GM23338 (cell line): Measurements from ENCODE around the gene GLG1.
"Not testable (repeated sequence)": the region's sequence is repeated elsewhere in the genome, so short reads cannot be mapped to it uniquely, and the experiment has no call there.

Experiments used
- EZH2 ChIP-seq: fragments of 200-600 bp; sonication (generic); IDR thresholded peaks from one replicate; pipeline ENCODE4 v1.8.0; 2017; ENCODE audit warnings: antibody characterized with exemption, mild to moderate bottlenecking, low read depth; ENCODE audit not compliant: unreplicated experiment
- EZH2phosphoT487 ChIP-seq: fragments of 200-600 bp; sonication (generic); IDR thresholded peaks from one replicate; pipeline ENCODE4 v1.8.1; 2018; ENCODE audit warnings: antibody characterized with exemption; ENCODE audit not compliant: unreplicated experiment
- NANOG ChIP-seq: IDR thresholded peaks from 2 replicates; pipeline ENCODE4 v1.6.1; 2016; ENCODE audit warnings: antibody characterized with exemption, borderline replicate concordance
- STAT1 ChIP-seq: IDR thresholded peaks from one replicate; pipeline ENCODE4 v1.6.1; 2016; ENCODE audit warnings: antibody characterized with exemption; ENCODE audit not compliant: unreplicated experiment
- TF ChIP-seq, protein P1 (sequence below), 2 experiments: fragments of 200-600 bp in 1 of 2; sonication (generic) in 1 of 2; conservative IDR thresholded peaks; 2 replicates each; pipeline versions ENCODE4 v1.5.1 to v1.6.1; 2016 to 2017; ENCODE audit warnings: antibody characterized with exemption in 2 of 2, low read depth in 2 of 2, mild to moderate bottlenecking in 2 of 2, moderate library complexity in 1 of 2
- TF ChIP-seq, protein P2 (sequence below): IDR thresholded peaks from 2 replicates; pipeline ENCODE4 v1.6.1; 2016; ENCODE audit warnings: antibody characterized with exemption

DNA sequence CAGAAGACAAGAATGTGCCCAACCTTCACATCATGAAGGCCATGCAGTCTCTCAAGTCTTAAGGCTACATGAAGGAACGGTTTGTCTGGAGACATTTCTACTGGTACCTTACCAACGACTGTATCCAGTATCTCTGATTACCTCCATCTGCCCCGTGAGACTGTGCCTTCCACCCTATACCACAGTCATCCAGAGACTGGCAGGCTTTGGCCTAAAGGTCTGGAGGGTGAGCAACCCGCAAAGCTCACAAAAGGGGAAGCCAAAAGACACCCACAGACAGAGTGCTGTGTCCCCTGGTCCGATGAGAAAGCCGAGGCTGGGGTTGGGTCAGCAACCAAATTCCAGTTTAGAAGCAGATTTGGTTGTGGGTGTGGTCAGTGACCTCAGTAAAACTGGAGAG, 54.6 kb downstream of the GLG1 start:
- not testable (repeated sequence) for TF ChIP-seq EZH2, NANOG, EZH2phosphoT487, STAT1
- TF ChIP-seq, protein P1, sequence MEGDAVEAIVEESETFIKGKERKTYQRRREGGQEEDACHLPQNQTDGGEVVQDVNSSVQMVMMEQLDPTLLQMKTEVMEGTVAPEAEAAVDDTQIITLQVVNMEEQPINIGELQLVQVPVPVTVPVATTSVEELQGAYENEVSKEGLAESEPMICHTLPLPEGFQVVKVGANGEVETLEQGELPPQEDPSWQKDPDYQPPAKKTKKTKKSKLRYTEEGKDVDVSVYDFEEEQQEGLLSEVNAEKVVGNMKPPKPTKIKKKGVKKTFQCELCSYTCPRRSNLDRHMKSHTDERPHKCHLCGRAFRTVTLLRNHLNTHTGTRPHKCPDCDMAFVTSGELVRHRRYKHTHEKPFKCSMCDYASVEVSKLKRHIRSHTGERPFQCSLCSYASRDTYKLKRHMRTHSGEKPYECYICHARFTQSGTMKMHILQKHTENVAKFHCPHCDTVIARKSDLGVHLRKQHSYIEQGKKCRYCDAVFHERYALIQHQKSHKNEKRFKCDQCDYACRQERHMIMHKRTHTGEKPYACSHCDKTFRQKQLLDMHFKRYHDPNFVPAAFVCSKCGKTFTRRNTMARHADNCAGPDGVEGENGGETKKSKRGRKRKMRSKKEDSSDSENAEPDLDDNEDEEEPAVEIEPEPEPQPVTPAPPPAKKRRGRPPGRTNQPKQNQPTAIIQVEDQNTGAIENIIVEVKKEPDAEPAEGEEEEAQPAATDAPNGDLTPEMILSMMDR (conservative IDR thresholded peaks at IDR 0.05; ENCODE audit: low read depth in 2 of 2): not testable (repeated sequence)
- TF ChIP-seq, protein P2, sequence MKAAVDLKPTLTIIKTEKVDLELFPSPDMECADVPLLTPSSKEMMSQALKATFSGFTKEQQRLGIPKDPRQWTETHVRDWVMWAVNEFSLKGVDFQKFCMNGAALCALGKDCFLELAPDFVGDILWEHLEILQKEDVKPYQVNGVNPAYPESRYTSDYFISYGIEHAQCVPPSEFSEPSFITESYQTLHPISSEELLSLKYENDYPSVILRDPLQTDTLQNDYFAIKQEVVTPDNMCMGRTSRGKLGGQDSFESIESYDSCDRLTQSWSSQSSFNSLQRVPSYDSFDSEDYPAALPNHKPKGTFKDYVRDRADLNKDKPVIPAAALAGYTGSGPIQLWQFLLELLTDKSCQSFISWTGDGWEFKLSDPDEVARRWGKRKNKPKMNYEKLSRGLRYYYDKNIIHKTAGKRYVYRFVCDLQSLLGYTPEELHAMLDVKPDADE: not testable (repeated sequence)
